ENCODE data around the gene PIK3R2. TPM values are rescaled to one million over a fixed set of nuclear protein-coding genes. Genes with fewer than 3 reads are reported as not detected.

PIK3R2 gene
- total and polyA plus RNA-seq, 2 experiments from 2014 or later = 8.5 to 66.6 TPM

- Histone ChIP-seq H4K20me1 (replicated peaks; ENCODE audit: insufficient read depth) (peaks cover 4% of the 10 kb centered on the region), H3K27ac (ENCODE audit: low read depth) (0 out of 2 replicates have a peak overlapping the region, but pooled peaks have one; percentile 55), H2AFZ (peak overlapping the region; percentile 94), H3F3A (replicated peaks; ENCODE audit: low read depth) (no peaks in the 10 kb centered on the region), H3K4me1 (ENCODE audit: insufficient read depth) (peaks cover 14% of the 10 kb centered on the region; the same call in 1 of the 2 replicates), H3K9me2 (ENCODE audit: insufficient read depth) (no peaks in the 10 kb centered on the region), H3K36me3 (ENCODE audit: insufficient read depth) (no peaks in the 10 kb centered on the region), H3K27me3 (ENCODE audit: insufficient read depth) (no peaks in the 10 kb centered on the region), H3K4me3 (peak overlapping the region; percentile 81), H3K79me2 (replicated peaks; ENCODE audit: insufficient read depth) (peaks cover 13% of the 10 kb centered on the region), H3K4me2 (peak overlapping the region; percentile 89)
- DNase-seq (ENCODE audit: low spot score) (no peak), ATAC-seq (no peak)
- TF ChIP-seq JUNB (IDR thresholded peaks at IDR 0.05; ENCODE audit: unreplicated experiment) (no peak), REST (IDR thresholded peaks at IDR 0.05; ENCODE audit: unreplicated experiment) (no peak), EZH2 (IDR thresholded peaks at IDR 0.05; ENCODE audit: low read depth, unreplicated experiment) (no peak), CREB1 (CRISPR knock-in tag; IDR thresholded peaks at IDR 0.05; ENCODE audit: low read depth) (no peak), NANOG (IDR thresholded peaks at IDR 0.05; ENCODE audit: borderline replicate concordance) (no peak)
- Mint-ChIP-seq H3K4me3 (peak overlapping the region; percentile 72), H3K9me3 (no peaks in the 10 kb centered on the region), H3K27me3 (ENCODE audit: insufficient read depth, low read depth, poor library complexity) (peaks cover 14% of the 10 kb centered on the region), H3K27ac (peak overlapping the region; percentile 87), H3K4me1 (peaks cover 23% of the 10 kb centered on the region), H3K36me3 (ENCODE audit: low read depth) (no peaks in the 10 kb centered on the region; the same call in 2 of the 3 replicates)
These were observed 35.6 kb upstream of the PIK3R2 start for GRCh38 chr19:18117364-18117691.

- peak; percentile 97 for DNase-seq (ENCODE audit: low spot score)
- H3K27ac Mint-ChIP-seq = peak overlapping the region; percentile 87
- H3K4me1 Mint-ChIP-seq = peaks cover 21% of the 10 kb centered on the region
- 0 out of 2 replicates have a peak overlapping the region, but pooled peaks have one; percentile 55 for H3K27ac ChIP-seq (ENCODE audit: low read depth)
- no peaks in the 10 kb centered on the region; the same call in 2 of the 3 replicates for H3K36me3 Mint-ChIP-seq (ENCODE audit: low read depth)
- peaks cover 14% of the 10 kb centered on the region; the same call in 1 of the 2 replicates for H3K4me1 ChIP-seq (ENCODE audit: insufficient read depth)
- peak overlapping the region; percentile 83 for H3K4me3 Mint-ChIP-seq
- H3K36me3 ChIP-seq (ENCODE audit: insufficient read depth) = no peaks in the 10 kb centered on the region
- H3K4me3 ChIP-seq = peak overlapping the region; percentile 81
- ATAC-seq = peak; percentile 85
- H3K4me2 ChIP-seq = peak overlapping the region; percentile 91
- TF ChIP-seq STAT1 (IDR thresholded peaks at IDR 0.05; ENCODE audit: unreplicated experiment) (no peak), POLR2AphosphoS5 (IDR thresholded peaks at IDR 0.05; ENCODE audit: low read depth) (0 out of 2 replicates have a peak, but pooled peaks have one; percentile 26)
- H3K27me3 ChIP-seq (ENCODE audit: insufficient read depth) = no peaks in the 10 kb centered on the region
- H2AFZ ChIP-seq = peak overlapping the region; percentile 94
- H3K9me3 Mint-ChIP-seq = no peaks in the 10 kb centered on the region
- peaks cover 13% of the 10 kb centered on the region for H3K79me2 ChIP-seq (replicated peaks; ENCODE audit: insufficient read depth)
- no peaks in the 10 kb centered on the region for H3F3A ChIP-seq (replicated peaks; ENCODE audit: low read depth)
- no peaks in the 10 kb centered on the region for H3K9me2 ChIP-seq (ENCODE audit: insufficient read depth)
- H4K20me1 ChIP-seq (replicated peaks; ENCODE audit: insufficient read depth) = peaks cover 7% of the 10 kb centered on the region
- peaks cover 11% of the 10 kb centered on the region for H3K27me3 Mint-ChIP-seq (ENCODE audit: insufficient read depth, low read depth, poor library complexity)
These were observed 35.1 kb upstream of the PIK3R2 start for GRCh38 chr19:18117692-18118378.

Data from GM23338 (cell line).